GM18951 (cell line): ENCODE data around the gene YOD1.

Source experiments
- POLR2A ChIP-seq: IDR thresholded peaks from 4 replicates; pipeline ENCODE4 v1.6.1; 2011; ENCODE audit warnings: mild to moderate bottlenecking; ENCODE audit not compliant: insufficient read length, insufficient read depth; ENCODE audit errors: extremely low read depth
- in situ Hi-C: fragments of 300-500 bp; cut with MboI; formaldehyde crosslinking; loops from one replicate; pipeline ENCODE4 v1.12.0; 2022; ENCODE audit warnings: low sequenced_read_pairs, mixed read lengths, inconsistent platforms; ENCODE audit not compliant: unreplicated experiment

Gene YOD1

DNA sequence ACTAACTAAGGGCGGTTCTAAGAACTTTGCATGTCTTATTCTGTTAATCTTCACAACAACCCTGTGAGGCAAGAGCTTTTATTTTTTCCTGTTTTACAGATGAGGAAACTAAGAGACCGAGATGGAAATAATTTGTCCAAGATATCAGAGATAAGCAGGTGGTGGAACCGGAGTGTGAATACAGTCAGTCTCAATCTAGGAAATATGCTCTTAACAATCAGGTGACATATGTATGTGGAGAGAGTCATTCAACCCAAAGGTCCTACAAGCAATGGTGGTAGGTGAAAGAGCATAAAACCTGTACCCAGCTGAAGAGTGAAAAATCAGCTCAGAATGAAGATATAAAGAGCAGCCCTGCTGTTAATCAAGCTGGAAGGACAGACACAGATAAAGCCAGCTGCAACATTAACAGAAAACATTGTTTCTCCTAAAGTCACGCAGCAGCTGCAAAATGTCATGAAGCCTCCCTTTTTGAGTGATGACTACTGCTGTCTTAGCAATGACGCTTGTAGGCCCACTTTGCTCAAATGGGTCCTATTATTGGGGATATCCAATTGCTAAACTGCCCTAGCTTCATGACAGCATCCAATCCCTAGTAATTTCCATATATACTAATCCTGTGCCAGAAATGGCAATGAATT, 50.2 kb downstream of the YOD1 start:
- in situ Hi-C loops, result no loop called here
- no peak for TF ChIP-seq POLR2A

DNA sequence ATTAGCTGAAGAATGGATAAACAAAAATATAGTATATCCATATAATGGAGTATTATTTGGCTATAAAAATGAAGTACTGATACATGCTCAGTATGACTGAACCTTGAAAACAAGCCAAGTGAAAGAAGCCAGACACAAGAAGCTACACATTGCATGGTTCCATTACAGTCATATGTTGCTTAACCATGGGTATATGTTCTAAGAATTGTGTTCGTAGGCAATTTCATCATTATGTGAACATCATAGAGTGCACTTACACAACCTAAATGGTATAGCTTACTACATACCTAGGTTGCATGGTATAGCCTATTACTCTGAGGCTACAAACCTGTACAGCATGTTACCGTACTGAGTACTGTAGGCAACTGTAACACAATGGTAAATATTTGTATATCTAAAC, 52.2 kb downstream of the YOD1 start:
- in situ Hi-C loops, result no loop called here
- no peak for TF ChIP-seq POLR2A
